Spleen (tissue), 11 donors: ENCODE results near the gene PRKG1. TPM values are rescaled to one million over a fixed set of nuclear protein-coding genes. Genes with fewer than 3 reads are reported as not detected.

Source experiments
- DNase-seq: peaks from one replicate; pipeline ENCODE4 v3.0.0-alpha.2; 2020
- H3K27ac ChIP-seq, 8 donors: fragments of 200-600 bp; sonication (generic) in 7 of 8; 1 replicate in 4 of 8; 2 replicates in 4 of 8; pipeline versions ENCODE4 v1.5.0 to v1.8.0; 2016 to 2021; ENCODE audit warnings: inconsistent platforms in 4 of 8, mild to moderate bottlenecking in 4 of 8, moderate library complexity in 1 of 8
- H3K27me3 ChIP-seq, 7 donors: fragments of 200-600 bp; sonication (generic) in 6 of 7; replicated peaks in 1 of 7; 1 replicate in 4 of 7; 2 replicates in 3 of 7; pipeline versions ENCODE4 v1.5.0 to v1.8.0; 2016 to 2021; ENCODE audit warnings: inconsistent platforms in 3 of 7, mild to moderate bottlenecking in 1 of 7
- H3K36me3 ChIP-seq, 6 donors: fragments of 200-600 bp; sonication (generic) in 5 of 6; 1 replicate in 4 of 6; 2 replicates in 2 of 6; pipeline versions ENCODE4 v1.5.0 to v1.8.0; 2016 to 2021; ENCODE audit warnings: inconsistent platforms in 2 of 6
- H3K4me1 ChIP-seq, 6 donors: fragments of 200-600 bp; sonication (generic) in 5 of 6; 1 replicate in 3 of 6; 2 replicates in 3 of 6; pipeline versions ENCODE4 v1.5.0 to v1.8.0; 2016 to 2021; ENCODE audit warnings: inconsistent platforms in 3 of 6
- H3K4me3 ChIP-seq, 8 donors: fragments of 200-600 bp; sonication (generic) in 7 of 8; 1 replicate in 4 of 8; 2 replicates in 4 of 8; pipeline versions ENCODE4 v1.5.0 to v1.8.0; 2016 to 2021; ENCODE audit warnings: inconsistent platforms in 4 of 8, mild to moderate bottlenecking in 4 of 8, moderate library complexity in 2 of 8
- H3K9me3 ChIP-seq, 8 donors: fragments of 200-600 bp; sonication (generic) in 7 of 8; 1 replicate in 4 of 8; 2 replicates in 4 of 8; pipeline versions ENCODE4 v1.5.0 to v1.8.0; 2016 to 2021; ENCODE audit warnings: inconsistent platforms in 4 of 8
- CTCF ChIP-seq, 11 experiments: fragments of 200-600 bp in 7 of 11; fragments of 450-650 bp in 4 of 11; sonication (generic) in 4 of 11; IDR thresholded peaks in 8 of 11; conservative IDR thresholded peaks in 3 of 11; 1 replicate in 7 of 11; 2 replicates in 4 of 11; pipeline versions ENCODE4 v1.4.0 to v1.8.0; 2016 to 2021; ENCODE audit warnings: antibody characterized with exemption in 11 of 11, inconsistent platforms in 4 of 11, mild to moderate bottlenecking in 1 of 11
- POLR2A ChIP-seq, 3 donors: fragments of 450-650 bp; IDR thresholded peaks; one replicate each; pipeline ENCODE4 v1.5.1; 2017; ENCODE audit warnings: antibody characterized with exemption in 3 of 3, mild to moderate bottlenecking in 1 of 3
- POLR2AphosphoS5 ChIP-seq, 3 donors: sonication (generic); formaldehyde crosslinking; IDR thresholded peaks; one replicate each; pipeline ENCODE4 v1.5.1; 2017; ENCODE audit warnings: antibody characterized with exemption in 3 of 3
- WGBS, 5 donors: extraction: QIAGEN DNeasy Blood & Tissue Kit in 3 of 5; methylation state at CpG; one replicate each; pipeline versions ENCODE4 v1.1.5 to v1.1.7; 2013 to 2018; 5-methylcytosine and 5-hydroxymethylcytosine counted together
- intact Hi-C: fragments of 100-400 bp; cut with DNase I; formaldehyde crosslinking; loops from one replicate; pipeline ENCODE4 v1.15.0; 2023; ENCODE audit warnings: low total_unique reads
- polyA plus RNA-seq, 3 donors: library from polyadenylated mRNA; stranded (reverse); fragments of 200-250 nt; gene quantifications; one replicate each; pipeline ENCODE4 v1.2.1, GENCODE V29; 2013
- total RNA-seq, 7 donors: library from RNA; depleted of rRNA in 3 of 7; stranded (reverse); fragments of >200 nt in 3 of 7; fragmentation: NEBNext Ultra II Directional in 4 of 7; extraction: Animal tissue kit (Norgen Biotek cat#: 25700) in 4 of 7; gene quantifications; one replicate each; pipeline versions ENCODE4 v1.1.0 to v1.2.1, GENCODE V29; 2016 to 2021
- donor health status: healthy with polysubstance abuse.
- donor health status: DM: no; HTN: no; CAD: no; lungs with moderate emphysema.
- donor health status: DM: no; HTN: no; CAD: no.
- donor health status: Bipolar disorder and iron deficiency.
- donor health status: healthy.
- donor health status: DM: no; HTN: no; CAD: no.
- donor health status: DM: yes; HTN: yes; CAD: no.

Gene PRKG1
- total and polyA plus RNA-seq, 10 donors = 0.65 to 10.5 (median 7.2) TPM

- Histone ChIP-seq H3K4me3 (no peak overlapping the region), H3K27me3 (no peaks in the 10 kb centered on the region), H3K27ac (no peak overlapping the region), H3K9me3 (no peaks in the 10 kb centered on the region), H3K4me1 (no peaks in the 10 kb centered on the region), H3K36me3 (no peaks in the 10 kb centered on the region)
- intact Hi-C loops = no loop called here
- TF ChIP-seq CTCF (IDR thresholded peaks at IDR 0.05 in 8 of 11, conservative IDR thresholded peaks at IDR 0.05 in 3 of 11) (no peak), POLR2A (IDR thresholded peaks at IDR 0.05) (no peak), POLR2AphosphoS5 (IDR thresholded peaks at IDR 0.05) (no peak)
- no peak for DNase-seq
- 20 to 67% (median 51%) methylated on average over 2 of the region's 2 CpGs for WGBS, 5 donors
These were observed 966.2 kb downstream of the PRKG1 start for GRCh38 chr10:52040486-52040885.

GRCh38 chr10:52043811-52044210 is 969.5 kb downstream of the PRKG1 start:
- TF ChIP-seq POLR2AphosphoS5 (IDR thresholded peaks at IDR 0.05) = no peak
- no peak for TF ChIP-seq POLR2A (IDR thresholded peaks at IDR 0.05)
- TF ChIP-seq CTCF (IDR thresholded peaks at IDR 0.05 in 8 of 11, conservative IDR thresholded peaks at IDR 0.05 in 3 of 11) = no peak
- Histone ChIP-seq H3K36me3 (no peaks in the 10 kb centered on the region), H3K27ac (no peak overlapping the region), H3K4me3 (no peak overlapping the region), H3K9me3 (no peaks in the 10 kb centered on the region), H3K27me3 (no peaks in the 10 kb centered on the region), H3K4me1 (no peaks in the 10 kb centered on the region)
- intact Hi-C loops = no loop called here
- DNase-seq = no peak

DNA sequence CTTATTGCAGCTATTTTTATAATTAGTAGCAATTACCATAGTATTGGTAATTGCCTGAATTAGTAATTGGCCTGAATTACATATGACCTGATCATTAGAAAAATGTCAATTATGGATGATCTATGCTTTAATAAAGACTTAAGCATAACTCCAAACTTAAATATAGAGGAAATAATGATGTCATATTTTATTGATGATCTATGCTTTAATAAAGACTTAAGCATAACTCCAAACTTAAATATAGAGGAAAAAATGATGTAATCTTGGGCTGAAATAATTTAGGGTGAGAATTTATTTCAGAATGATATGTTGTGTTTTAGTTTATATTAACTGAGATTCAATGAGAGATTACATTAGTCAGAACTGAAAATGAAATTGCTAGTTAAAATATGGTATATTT is 973.8 kb downstream of the PRKG1 start:
- no peaks in the 10 kb centered on the region for H3K36me3 ChIP-seq
- no peaks in the 10 kb centered on the region for H3K4me1 ChIP-seq
- H3K27ac ChIP-seq = no peak overlapping the region
- no peaks in the 10 kb centered on the region for H3K9me3 ChIP-seq
- intact Hi-C loops = no loop called here
- no peaks in the 10 kb centered on the region for H3K27me3 ChIP-seq
- TF ChIP-seq CTCF (IDR thresholded peaks at IDR 0.05 in 8 of 11, conservative IDR thresholded peaks at IDR 0.05 in 3 of 11) (no peak), POLR2A (IDR thresholded peaks at IDR 0.05) (no peak), POLR2AphosphoS5 (IDR thresholded peaks at IDR 0.05) (no peak)
- DNase-seq = no peak
- H3K4me3 ChIP-seq = no peak overlapping the region

DNA sequence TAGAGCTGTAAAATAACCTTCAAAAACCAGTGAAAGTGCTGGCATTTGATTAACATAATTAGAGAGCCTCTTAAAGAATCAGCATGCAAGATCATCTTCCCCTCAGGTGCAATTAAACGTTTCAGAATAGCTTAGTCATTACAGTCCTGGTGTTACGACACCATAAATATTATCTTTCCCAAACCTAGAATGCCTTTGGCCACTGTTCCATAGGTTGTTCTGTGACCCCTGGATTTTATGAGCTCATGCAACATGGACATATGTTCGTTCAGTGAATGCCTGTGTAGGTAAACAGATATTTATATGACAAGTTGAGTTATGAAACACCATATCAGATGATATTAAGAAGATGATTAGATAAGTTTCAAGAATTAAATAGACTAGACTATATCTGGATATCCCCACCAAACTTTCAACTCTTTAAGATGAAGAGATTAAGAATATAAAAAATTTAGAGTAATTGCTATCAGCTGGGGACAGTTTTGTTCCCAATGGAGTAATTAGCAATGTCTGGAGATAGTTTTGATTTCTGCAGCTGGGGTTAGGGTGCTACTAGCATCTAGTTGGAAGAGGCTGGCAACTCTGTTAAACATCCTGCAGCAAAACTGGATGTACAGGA is 976.3 kb downstream of the PRKG1 start:
- DNase-seq = no peak
- TF ChIP-seq POLR2A (IDR thresholded peaks at IDR 0.05) = no peak
- TF ChIP-seq CTCF (IDR thresholded peaks at IDR 0.05 in 8 of 11, conservative IDR thresholded peaks at IDR 0.05 in 3 of 11) = no peak
- TF ChIP-seq POLR2AphosphoS5 (IDR thresholded peaks at IDR 0.05) = no peak
- no peak overlapping the region for H3K4me3 ChIP-seq
- intact Hi-C loops = no loop called here
- WGBS, 5 donors = 60 to 77% (median 68%) methylated on average over 3 of the region's 3 CpGs
- H3K36me3 ChIP-seq = no peaks in the 10 kb centered on the region
- no peaks in the 10 kb centered on the region for H3K4me1 ChIP-seq
- H3K27ac ChIP-seq = no peak overlapping the region
- H3K27me3 ChIP-seq = no peaks in the 10 kb centered on the region
- no peaks in the 10 kb centered on the region for H3K9me3 ChIP-seq
